Measurements from ENCODE around the gene NCSTN. TPM values are rescaled to one million over a fixed set of nuclear protein-coding genes. Genes with fewer than 3 reads are reported as not detected.

NCSTN gene
- total RNA-seq, 2 experiments from 2014 or later, result 44.8 to 55.5 TPM

GRCh38 chr1:160400646-160401486 lies 57.7 kb downstream of the NCSTN start:
- Histone ChIP-seq H3K36me3 (ENCODE audit: insufficient read depth, low read length) (no peaks in the 10 kb centered on the region), H3K79me2 (ENCODE audit: insufficient read depth, low read depth, low read length) (no peaks in the 10 kb centered on the region), H2AFZ (ENCODE audit: low read length) (peak overlapping the region; percentile 77), H3K4me3 (ENCODE audit: low read depth, low read length, poor library complexity, severe bottlenecking) (peak overlapping the region; percentile 70), H3K9me2 (ENCODE audit: insufficient read depth, low read length) (no peaks in the 10 kb centered on the region), H3K4me2 (ENCODE audit: low read length) (peak overlapping the region; percentile 76), H4K20me1 (ENCODE audit: insufficient read depth, low read length) (no peaks in the 10 kb centered on the region), H3K9me3 (ENCODE audit: low read length) (no peaks in the 10 kb centered on the region), H3K4me1 (ENCODE audit: insufficient read depth, low read length, poor library complexity, severe bottlenecking) (peaks cover 16% of the 10 kb centered on the region), H3K27ac (ENCODE audit: low read depth, low read length, poor library complexity, severe bottlenecking) (no peak overlapping the region)
- ChIA-PET POLR2A (interaction anchor here (0.7 kb wide), 1 partner anchor 57 kb away, joined by 3 read pairs; the partner anchor contains the start of gene NCSTN), CTCF (ENCODE audit: unreplicated experiment) (interaction anchor here (0.7 kb wide), 1 partner anchor 306 kb away, joined by 3 read pairs; no protein-coding TSS in a partner anchor)
- no TSS peak for BruUV-seq (replicated peaks)
- DNase-seq (ENCODE audit: low spot score), result peak; percentile 31
- intact Hi-C loops (cut with micrococcal nuclease; ENCODE audit: unreplicated experiment), result no loop called here
- TF ChIP-seq EZH2phosphoT487 (IDR thresholded peaks at IDR 0.05; ENCODE audit: borderline replicate concordance, low read depth, low read length), result no peak
- no peak for TF ChIP-seq CTCF (conservative IDR thresholded peaks at IDR 0.05; ENCODE audit: low read length)

GRCh38 chr1:160401487-160401805 lies 58.3 kb downstream of the NCSTN start:
- ChIA-PET POLR2A (no interaction called here), CTCF (ENCODE audit: unreplicated experiment) (no interaction called here)
- no peak for DNase-seq (ENCODE audit: low spot score)
- H3K36me3 ChIP-seq (ENCODE audit: insufficient read depth, low read length), result no peaks in the 10 kb centered on the region
- H3K4me2 ChIP-seq (ENCODE audit: low read length), result peak overlapping the region; percentile 76
- no peak overlapping the region for H3K27ac ChIP-seq (ENCODE audit: low read depth, low read length, poor library complexity, severe bottlenecking)
- H3K9me3 ChIP-seq (ENCODE audit: low read length), result no peaks in the 10 kb centered on the region
- H3K4me1 ChIP-seq (ENCODE audit: insufficient read depth, low read length, poor library complexity, severe bottlenecking), result peaks cover 16% of the 10 kb centered on the region
- H3K79me2 ChIP-seq (ENCODE audit: insufficient read depth, low read depth, low read length), result no peaks in the 10 kb centered on the region
- BruUV-seq (replicated peaks), result no TSS peak
- H3K4me3 ChIP-seq (ENCODE audit: low read depth, low read length, poor library complexity, severe bottlenecking), result peak overlapping the region; percentile 70
- intact Hi-C loops (cut with micrococcal nuclease; ENCODE audit: unreplicated experiment), result no loop called here
- H4K20me1 ChIP-seq (ENCODE audit: insufficient read depth, low read length), result no peaks in the 10 kb centered on the region
- no peak for TF ChIP-seq EZH2phosphoT487 (IDR thresholded peaks at IDR 0.05; ENCODE audit: borderline replicate concordance, low read depth, low read length)
- TF ChIP-seq CTCF (conservative IDR thresholded peaks at IDR 0.05; ENCODE audit: low read length), result no peak
- H3K9me2 ChIP-seq (ENCODE audit: insufficient read depth, low read length), result no peaks in the 10 kb centered on the region
- peak overlapping the region; percentile 77 for H2AFZ ChIP-seq (ENCODE audit: low read length)
